HS-27A (cell line): ENCODE data around the gene BRD2.
"Not testable (repeated sequence)": the region's sequence is repeated elsewhere in the genome, so short reads cannot be mapped to it uniquely, and the experiment has no call there.

Experiments
- DNase-seq: peaks from one replicate; pipeline ENCODE4 v3.0.0-alpha.2; 2012; ENCODE audit warnings: low read depth, missing footprints

Gene BRD2

DNA sequence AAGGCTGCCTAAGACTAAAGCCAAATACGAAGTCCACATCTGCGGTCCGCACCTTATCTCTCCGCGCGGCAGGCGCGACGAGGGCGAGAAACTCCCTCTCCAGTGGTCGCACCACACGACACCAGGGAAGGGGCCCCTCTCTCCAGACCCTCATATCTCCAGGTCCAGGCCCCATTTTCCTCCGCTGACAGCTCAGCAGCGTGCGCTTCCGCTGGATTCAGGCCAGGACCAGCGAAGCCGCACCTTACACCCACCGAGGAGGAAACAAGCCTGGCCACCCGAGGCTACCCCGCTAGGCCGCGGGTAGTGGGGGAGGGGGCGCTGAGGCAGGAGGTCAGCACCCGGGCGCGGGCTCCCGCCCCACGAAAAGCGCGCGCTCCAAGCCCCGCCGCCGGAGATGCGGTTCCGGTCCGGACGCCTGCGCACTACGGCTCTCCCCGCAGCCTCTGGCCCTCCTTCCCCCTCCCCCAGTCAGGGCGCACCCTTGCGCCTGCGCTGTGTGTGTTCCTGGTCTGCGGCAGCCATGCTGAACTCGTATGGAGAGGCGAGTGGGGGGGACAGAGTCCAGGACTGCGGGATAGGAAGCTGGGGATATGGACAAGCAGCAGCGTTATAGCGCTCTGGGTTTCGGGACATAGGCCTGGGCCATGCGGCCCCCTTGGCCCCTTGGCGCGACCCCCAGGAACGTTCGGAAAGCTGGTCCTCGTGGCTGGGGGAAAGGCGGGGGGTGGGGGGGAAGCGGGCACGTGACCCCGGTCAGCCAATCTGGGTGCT, at the start of gene BRD2:
BRD2 (plus strand) TSS at position 502 of the 774 bp plus-strand sequence. CDS start 4,305 bp downstream, outside the sequence.
- DNase-seq: peak; percentile 97

GRCh38 chr6:32920715-32921114, 47.7 kb upstream of the BRD2 start:
- no peak for DNase-seq

GRCh38 chr6:32922083-32922482, 46.3 kb upstream of the BRD2 start:
- no peak for DNase-seq

- DNase-seq: no peak
These were observed 37.2 kb upstream of the BRD2 start for GRCh38 chr6:32931211-32931610.

- no peak for DNase-seq
These were observed 36.1 kb upstream of the BRD2 start for GRCh38 chr6:32932132-32932868.

- DNase-seq: peak; percentile 51
These were observed 34.7 kb upstream of the BRD2 start for GRCh38 chr6:32933661-32934085.

DNA sequence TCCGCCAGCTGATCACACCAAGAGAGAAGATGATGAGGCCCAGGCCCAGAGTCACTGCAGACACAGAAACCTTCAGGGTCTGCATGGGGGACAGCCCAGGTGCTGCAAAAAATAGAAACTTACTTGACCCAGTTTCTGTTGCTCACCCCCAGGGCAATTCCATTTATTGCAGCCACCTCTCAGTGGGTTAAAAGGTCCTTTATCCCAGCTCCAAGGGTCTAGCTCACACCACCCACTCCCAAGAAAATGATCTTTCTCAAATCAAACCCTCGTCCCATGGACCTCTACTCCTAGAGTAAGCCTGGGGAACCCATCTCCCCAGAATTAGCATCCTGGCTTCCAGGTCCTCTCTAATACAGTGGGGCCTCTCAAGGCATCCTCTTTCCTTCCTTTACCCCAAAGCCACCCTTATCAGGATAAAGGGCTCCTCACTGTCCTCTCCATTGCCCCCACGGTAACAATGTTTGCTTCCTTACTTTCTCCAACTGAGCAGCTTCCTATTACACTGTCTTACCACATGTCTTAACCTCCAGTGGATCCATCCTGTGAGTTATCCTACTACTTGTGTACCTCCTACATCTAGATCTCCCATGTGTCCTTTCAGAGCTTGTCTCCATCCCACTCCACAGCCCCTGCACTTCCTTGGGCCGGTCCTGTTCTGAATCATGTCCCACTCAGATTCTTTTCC, 32.7 kb upstream of the BRD2 start:
- DNase-seq: no peak

DNA sequence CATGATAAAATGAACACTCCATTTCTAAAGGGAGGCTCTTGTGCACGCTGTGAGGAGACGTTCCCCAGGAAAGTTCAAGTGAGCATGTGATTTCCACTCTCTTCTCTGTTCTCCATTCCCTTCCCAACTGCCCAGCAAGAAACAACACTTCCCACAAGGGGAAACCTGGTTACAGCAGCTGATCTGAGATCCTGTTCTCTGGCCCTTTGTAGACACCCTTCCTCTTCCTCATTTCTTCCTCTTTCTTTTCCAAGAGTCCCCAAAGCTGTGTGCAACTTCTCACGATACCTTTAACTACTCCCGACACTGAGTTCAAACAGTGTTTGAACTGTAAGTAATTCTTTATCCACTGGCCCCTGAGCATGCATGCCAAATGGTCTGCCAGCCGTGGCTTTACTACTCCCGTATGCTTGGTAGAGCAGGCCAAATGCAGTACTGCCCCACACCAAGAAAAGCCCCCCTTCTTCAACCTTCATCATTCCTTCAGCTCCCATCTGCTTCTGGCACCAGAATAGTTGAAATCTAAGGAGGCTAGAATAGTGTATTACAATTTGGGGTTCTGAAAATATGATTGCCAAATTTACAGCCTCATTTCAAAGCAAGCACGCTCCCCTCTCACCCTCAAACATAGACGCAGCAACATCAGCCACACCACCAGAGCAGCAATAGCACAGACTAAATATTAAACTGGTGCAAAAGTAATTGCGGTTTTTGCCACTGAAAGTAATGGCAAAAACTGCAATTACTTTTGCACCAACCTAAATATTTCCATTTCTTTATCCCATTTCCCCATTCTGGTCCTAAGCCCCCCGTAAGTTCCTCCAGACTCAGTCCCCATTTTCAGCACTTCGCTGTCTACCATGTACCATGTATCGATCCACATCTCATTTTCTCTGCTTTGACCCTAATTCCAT, 31.9 kb upstream of the BRD2 start:
- no peak for DNase-seq

GRCh38 chr6:32937230-32937633, 31.2 kb upstream of the BRD2 start:
- no peak for DNase-seq

GRCh38 chr6:32938494-32938893, 29.9 kb upstream of the BRD2 start:
- DNase-seq: no peak

GRCh38 chr6:32940656-32941213, 27.7 kb upstream of the BRD2 start, which contains the start of gene HLA-DMB:
Gene HLA-DMB, minus strand, starts transcription at chr6:32941028. Its CDS starts 221 bp downstream, at chr6:32940807.
- peak; percentile 43 for DNase-seq

- no peak for DNase-seq
These were observed 27.1 kb upstream of the BRD2 start for GRCh38 chr6:32941214-32941768.

DNA sequence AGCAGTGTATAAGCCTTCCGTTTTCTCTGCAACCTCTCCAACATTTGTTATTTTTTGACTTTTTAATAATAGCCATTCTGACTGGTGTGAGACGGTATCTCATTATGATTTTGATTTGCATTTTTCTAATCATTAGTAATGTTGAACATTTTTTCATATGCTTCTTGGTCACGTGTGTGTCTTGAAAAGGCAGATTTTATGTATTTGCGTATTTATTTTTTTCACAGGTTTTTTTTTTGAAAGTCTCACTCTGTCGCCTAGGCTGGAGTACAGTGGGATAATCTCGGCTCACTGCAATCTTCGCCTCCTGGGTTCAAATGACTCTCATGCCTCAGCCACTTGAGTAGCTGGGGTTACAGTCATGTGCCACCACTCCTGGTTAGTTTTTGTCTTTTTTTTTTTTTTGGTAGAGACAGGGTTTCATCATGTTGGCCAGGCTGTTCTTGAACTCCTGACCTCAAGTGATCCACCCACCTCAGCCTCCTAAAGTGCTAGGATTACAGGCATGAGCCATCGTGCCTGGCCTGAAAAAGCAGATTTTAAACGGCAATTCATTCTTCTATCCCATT, 25.8 kb upstream of the BRD2 start:
- not testable (repeated sequence) for DNase-seq

- DNase-seq: no peak
These were observed 24.3 kb upstream of the BRD2 start for GRCh38 chr6:32943864-32944649.

DNA sequence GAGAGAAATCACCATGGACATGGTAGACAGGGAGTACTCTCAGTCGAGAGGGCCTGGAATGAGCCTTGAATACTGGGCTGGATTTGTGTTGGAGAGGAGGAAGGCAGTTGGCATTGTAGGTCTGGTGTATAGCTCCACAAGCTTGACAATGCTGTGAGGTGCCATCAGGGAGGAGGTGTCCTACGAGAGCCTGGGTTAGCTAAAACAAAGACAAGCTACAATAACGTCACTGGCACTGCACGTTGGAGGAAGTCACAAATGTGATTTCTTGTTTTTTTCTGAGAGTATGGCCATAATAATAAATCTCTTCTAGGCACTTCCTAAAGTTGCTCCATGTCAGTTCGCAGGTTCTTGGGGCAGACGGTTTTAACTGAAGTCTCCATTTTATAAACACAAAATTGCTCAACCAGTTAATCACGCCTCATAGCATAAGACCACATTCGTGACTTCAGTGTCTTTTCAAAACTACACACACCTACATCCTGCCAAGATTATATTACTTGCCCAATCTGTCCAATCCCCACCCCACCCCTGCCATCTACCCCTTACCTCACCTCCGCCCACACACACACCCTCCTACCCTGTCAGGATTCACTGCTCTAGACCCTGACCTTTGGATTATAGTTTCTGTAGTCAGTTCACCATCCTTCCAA, 23.2 kb upstream of the BRD2 start:
- no peak for DNase-seq

DNA sequence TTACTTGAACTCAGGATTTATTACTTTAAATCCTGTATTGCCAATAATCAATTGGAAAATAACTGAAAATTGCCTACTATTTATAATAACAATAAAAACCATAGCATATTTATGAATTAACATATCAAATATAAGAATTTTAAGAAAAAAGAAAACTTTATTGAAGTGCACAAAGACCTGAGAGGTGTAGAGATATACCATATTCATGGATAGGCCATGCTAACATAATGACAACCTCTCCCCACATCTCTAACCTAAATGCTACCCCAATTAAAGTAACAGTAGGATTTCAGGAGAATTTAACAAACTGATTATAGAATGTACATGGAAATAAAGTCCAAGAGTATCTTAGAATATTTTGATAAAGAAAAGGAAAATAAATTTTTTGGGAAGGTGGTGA, 22.4 kb upstream of the BRD2 start:
- no peak for DNase-seq

DNA sequence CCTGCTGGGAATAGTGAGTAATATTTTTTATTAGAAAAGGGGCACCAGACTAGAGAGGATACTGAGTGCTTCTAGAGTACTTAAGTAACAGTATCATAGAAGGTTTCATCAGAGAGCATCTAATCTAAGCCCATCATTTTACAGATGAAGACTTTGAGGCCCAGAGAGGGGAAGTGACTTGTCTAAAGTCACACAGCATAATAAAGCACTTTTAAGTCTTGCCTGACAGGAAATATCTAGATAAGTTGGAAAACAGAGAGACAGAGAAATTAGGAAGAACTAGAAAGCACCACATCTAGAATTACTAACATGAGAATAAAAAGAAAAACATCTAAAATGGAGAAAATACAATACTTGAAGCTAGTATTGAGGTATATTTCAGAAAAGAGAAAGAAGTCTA, 21.5 kb upstream of the BRD2 start:
- no peak for DNase-seq

GRCh38 chr6:32947552-32948465, 20.6 kb upstream of the BRD2 start:
- no peak for DNase-seq
